KMS-11 (cell line): Measurements from ENCODE around the gene RCBTB2.

Experiments used
- H2AFZ ChIP-seq: fragments of 200-600 bp; sonication (generic); 2 replicates; pipeline ENCODE4 v1.6.1; 2016; ENCODE audit warnings: antibody characterized with exemption, mixed run types, low read depth
- H3K27ac ChIP-seq: fragments of 200-600 bp; sonication (generic); 2 replicates; pipeline ENCODE4 v1.6.1; 2016; ENCODE audit warnings: mild to moderate bottlenecking, mixed run types
- H3K27me3 ChIP-seq: fragments of 200-600 bp; sonication (generic); 2 replicates; pipeline ENCODE4 v1.6.1; 2017; ENCODE audit warnings: mild to moderate bottlenecking, low read depth, mixed run types, moderate library complexity; ENCODE audit not compliant: insufficient read depth
- H3K36me3 ChIP-seq: fragments of 200-600 bp; sonication (generic); 2 replicates; pipeline ENCODE4 v1.6.1; 2017; ENCODE audit warnings: mild to moderate bottlenecking, mixed run types; ENCODE audit not compliant: insufficient read depth
- H3K4me1 ChIP-seq: fragments of 200-600 bp; sonication (generic); 2 replicates; pipeline ENCODE4 v1.6.1; 2016; ENCODE audit warnings: mild to moderate bottlenecking, low read depth, mixed run types; ENCODE audit not compliant: poor library complexity, severe bottlenecking
- H3K4me2 ChIP-seq: fragments of 200-600 bp; sonication (generic); 2 replicates; pipeline ENCODE4 v1.7.0; 2016; ENCODE audit warnings: mild to moderate bottlenecking, mixed run types
- H3K4me3 ChIP-seq: fragments of 200-600 bp; sonication (generic); IDR thresholded peaks from 2 replicates; pipeline ENCODE4 v1.6.1; 2017; ENCODE audit warnings: low read depth, low read length, mixed read lengths; ENCODE audit not compliant: insufficient read depth
- H3K79me2 ChIP-seq: fragments of 200-600 bp; sonication (generic); 2 replicates; pipeline ENCODE4 v1.6.1; 2016; ENCODE audit warnings: low read depth, mixed run types; ENCODE audit not compliant: insufficient read depth
- H3K9ac ChIP-seq: fragments of 200-600 bp; sonication (generic); 2 replicates; pipeline ENCODE4 v1.6.1; 2016; ENCODE audit warnings: mild to moderate bottlenecking, mixed run types
- H4K20me1 ChIP-seq: fragments of 200-600 bp; sonication (generic); 2 replicates; pipeline ENCODE4 v1.6.1; 2016; ENCODE audit warnings: mild to moderate bottlenecking, mixed run types; ENCODE audit not compliant: insufficient read depth
- TF ChIP-seq, protein P1 (sequence below): fragments of 200-600 bp; sonication (generic); conservative IDR thresholded peaks from 2 replicates; pipeline ENCODE4 v1.6.1; 2017; ENCODE audit warnings: low read depth, mild to moderate bottlenecking, antibody characterized with exemption, low read length, moderate library complexity, mixed read lengths

The RCBTB2 gene

GRCh38 chr13:48494874-48495273, 38.0 kb downstream of the RCBTB2 start:
- TF ChIP-seq, protein P1, sequence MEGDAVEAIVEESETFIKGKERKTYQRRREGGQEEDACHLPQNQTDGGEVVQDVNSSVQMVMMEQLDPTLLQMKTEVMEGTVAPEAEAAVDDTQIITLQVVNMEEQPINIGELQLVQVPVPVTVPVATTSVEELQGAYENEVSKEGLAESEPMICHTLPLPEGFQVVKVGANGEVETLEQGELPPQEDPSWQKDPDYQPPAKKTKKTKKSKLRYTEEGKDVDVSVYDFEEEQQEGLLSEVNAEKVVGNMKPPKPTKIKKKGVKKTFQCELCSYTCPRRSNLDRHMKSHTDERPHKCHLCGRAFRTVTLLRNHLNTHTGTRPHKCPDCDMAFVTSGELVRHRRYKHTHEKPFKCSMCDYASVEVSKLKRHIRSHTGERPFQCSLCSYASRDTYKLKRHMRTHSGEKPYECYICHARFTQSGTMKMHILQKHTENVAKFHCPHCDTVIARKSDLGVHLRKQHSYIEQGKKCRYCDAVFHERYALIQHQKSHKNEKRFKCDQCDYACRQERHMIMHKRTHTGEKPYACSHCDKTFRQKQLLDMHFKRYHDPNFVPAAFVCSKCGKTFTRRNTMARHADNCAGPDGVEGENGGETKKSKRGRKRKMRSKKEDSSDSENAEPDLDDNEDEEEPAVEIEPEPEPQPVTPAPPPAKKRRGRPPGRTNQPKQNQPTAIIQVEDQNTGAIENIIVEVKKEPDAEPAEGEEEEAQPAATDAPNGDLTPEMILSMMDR: no peak
- Histone ChIP-seq H3K4me1 (no peaks in the 10 kb centered on the region), H4K20me1 (no peaks in the 10 kb centered on the region), H3K79me2 (no peaks in the 10 kb centered on the region), H3K27me3 (no peaks in the 10 kb centered on the region), H3K27ac (no peak overlapping the region), H3K36me3 (no peaks in the 10 kb centered on the region), H3K9ac (no peak overlapping the region), H3K4me3 (no peak overlapping the region), H2AFZ (no peak overlapping the region), H3K4me2 (no peak overlapping the region)

GRCh38 chr13:48493851-48494250, 39.0 kb downstream of the RCBTB2 start:
- TF ChIP-seq, protein P1: no peak
- Histone ChIP-seq H3K27ac (no peak overlapping the region), H3K36me3 (no peaks in the 10 kb centered on the region), H2AFZ (no peak overlapping the region), H3K79me2 (no peaks in the 10 kb centered on the region), H3K27me3 (no peaks in the 10 kb centered on the region), H3K4me1 (no peaks in the 10 kb centered on the region), H3K9ac (no peak overlapping the region), H3K4me2 (no peak overlapping the region), H4K20me1 (no peaks in the 10 kb centered on the region), H3K4me3 (no peak overlapping the region)

GRCh38 chr13:48493066-48493765, 39.7 kb downstream of the RCBTB2 start:
- no peak overlapping the region for H3K27ac ChIP-seq

GRCh38 chr13:48492470-48493065, 40.3 kb downstream of the RCBTB2 start:
- no peaks in the 10 kb centered on the region for H3K79me2 ChIP-seq
- H2AFZ ChIP-seq: peak overlapping the region; percentile 50

More at GRCh38 chr13:48493066-48493765, 39.7 kb downstream of the RCBTB2 start:
- Histone ChIP-seq H2AFZ (peak overlapping the region; percentile 50; the same call in 1 of the 2 replicates), H3K4me1 (no peaks in the 10 kb centered on the region), H3K4me2 (peak overlapping the region; percentile 59; the same call in 1 of the 2 replicates), H3K79me2 (no peaks in the 10 kb centered on the region), H3K27me3 (no peaks in the 10 kb centered on the region), H3K4me3 (no peak overlapping the region), H3K9ac (no peak overlapping the region), H4K20me1 (no peaks in the 10 kb centered on the region), H3K36me3 (no peaks in the 10 kb centered on the region)
- TF ChIP-seq, protein P1: no peak

More at GRCh38 chr13:48492470-48493065, 40.3 kb downstream of the RCBTB2 start:
- Histone ChIP-seq H3K9ac (no peak overlapping the region), H4K20me1 (no peaks in the 10 kb centered on the region), H3K4me3 (no peak overlapping the region), H3K36me3 (no peaks in the 10 kb centered on the region), H3K4me2 (peak overlapping the region; percentile 59), H3K27ac (no peak overlapping the region), H3K27me3 (no peaks in the 10 kb centered on the region), H3K4me1 (no peaks in the 10 kb centered on the region)
- TF ChIP-seq, protein P1: no peak
